Loucy (cell line): ENCODE data around the gene ALAS2.

ENCODE experiments used
- CTCF ChIP-seq: fragments of 200-600 bp; sonication (generic); conservative IDR thresholded peaks from 2 replicates; pipeline ENCODE4 v1.5.1; 2014; ENCODE audit warnings: mild to moderate bottlenecking, antibody characterized with exemption, low read length
- EZH2phosphoT487 ChIP-seq: fragments of 200-600 bp; IDR thresholded peaks from 2 replicates; pipeline ENCODE4 v1.6.1; 2018; ENCODE audit warnings: antibody characterized with exemption, mild to moderate bottlenecking, moderate library complexity, borderline replicate concordance

DNA sequence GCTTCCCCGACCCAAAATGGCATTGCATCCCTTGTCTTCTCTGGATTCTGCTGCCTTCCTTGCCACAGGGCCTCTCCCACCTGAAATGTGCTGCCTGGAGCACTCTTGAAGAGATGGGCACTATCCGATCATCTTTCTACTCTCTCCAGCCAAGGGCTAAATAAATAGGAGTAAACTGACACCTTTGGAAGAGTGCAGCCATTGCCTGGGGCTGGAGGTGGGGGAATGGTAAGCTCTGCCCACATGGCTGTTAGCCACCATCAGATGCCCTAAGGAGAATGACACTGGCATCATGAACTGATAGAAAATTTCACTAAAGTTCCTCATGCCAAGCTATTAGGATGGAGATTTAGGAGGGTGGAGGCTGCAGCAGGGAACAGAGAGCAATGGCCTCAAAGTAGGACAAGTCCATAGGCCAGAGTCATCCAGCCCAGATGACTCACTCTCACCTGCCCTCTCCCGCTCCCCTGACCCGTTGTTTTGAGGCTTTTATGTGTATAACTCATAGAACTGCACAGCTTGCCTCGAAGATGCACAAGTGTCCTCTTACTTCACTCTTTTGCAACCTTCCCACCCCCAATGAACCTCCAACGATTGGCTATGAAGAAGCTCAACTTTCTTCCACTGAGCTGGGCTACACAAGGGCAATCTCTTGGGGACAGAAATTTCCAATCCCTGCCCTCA is 36.0 kb downstream of the ALAS2 start:
- TF ChIP-seq CTCF (no peak), EZH2phosphoT487 (no peak)
